GM18517 (cell line): ENCODE data around the gene D2HGDH.
"Not testable (repeated sequence)": the region's sequence is repeated elsewhere in the genome, so short reads cannot be mapped to it uniquely, and the experiment has no call there.

ENCODE experiments used
- ATAC-seq: cut with Tn5 transposase; IDR thresholded peaks from one replicate; pipeline ENCODE4 v1.9.1; 2021; ENCODE audit warnings: mild to moderate bottlenecking, moderate library complexity; ENCODE audit not compliant: unreplicated experiment

The D2HGDH gene

GRCh38 chr2:241724975-241725870 lies 9.2 kb upstream of the D2HGDH start:
- ATAC-seq = no peak

- no peak for ATAC-seq
Measured at GRCh38 chr2:241726459-241726858, 8.0 kb upstream of the D2HGDH start.

- ATAC-seq = no peak
Measured at GRCh38 chr2:241728000-241728399, 6.4 kb upstream of the D2HGDH start.

- ATAC-seq = no peak
Measured at GRCh38 chr2:241728627-241729026, 5.8 kb upstream of the D2HGDH start.

GRCh38 chr2:241729868-241730267 lies 4.6 kb upstream of the D2HGDH start:
- ATAC-seq = no peak

GRCh38 chr2:241730671-241731293 lies 3.6 kb upstream of the D2HGDH start:
- no peak for ATAC-seq

GRCh38 chr2:241732513-241733186 lies 1.8 kb upstream of the D2HGDH start:
- not testable (repeated sequence) for ATAC-seq

GRCh38 chr2:241733391-241734207 lies 831 bp upstream of the D2HGDH start:
- ATAC-seq = no peak

- peak; percentile 25 for ATAC-seq
Measured at GRCh38 chr2:241734208-241734466, 293 bp upstream of the D2HGDH start.

- no peak for ATAC-seq
Measured at GRCh38 chr2:241736111-241736510, 1.7 kb downstream of the D2HGDH start.

GRCh38 chr2:241738040-241738686 lies 3.7 kb downstream of the D2HGDH start:
- ATAC-seq = no peak

GRCh38 chr2:241739177-241739576 lies 4.7 kb downstream of the D2HGDH start:
- no peak for ATAC-seq

GRCh38 chr2:241739651-241740050 lies 5.2 kb downstream of the D2HGDH start:
- no peak for ATAC-seq

- no peak for ATAC-seq
Measured at GRCh38 chr2:241741016-241741415, 6.6 kb downstream of the D2HGDH start.

- no peak for ATAC-seq
Measured at GRCh38 chr2:241742320-241742939, 8.0 kb downstream of the D2HGDH start.

- ATAC-seq = not testable (repeated sequence)
Measured at GRCh38 chr2:241743008-241743407, 8.6 kb downstream of the D2HGDH start.

- ATAC-seq = no peak
Measured at GRCh38 chr2:241743620-241744019, 9.2 kb downstream of the D2HGDH start.

- ATAC-seq = no peak
Measured at GRCh38 chr2:241744028-241744754, 9.8 kb downstream of the D2HGDH start.

GRCh38 chr2:241745276-241745675 lies 10.8 kb downstream of the D2HGDH start:
- no peak for ATAC-seq

GRCh38 chr2:241746084-241746483 lies 11.7 kb downstream of the D2HGDH start:
- no peak for ATAC-seq
